Mesothelial cell of epicardium (in vitro differentiated cells): ENCODE measurements around the gene KRTAP2-1. TPM values are rescaled to one million over a fixed set of nuclear protein-coding genes. Genes with fewer than 3 reads are reported as not detected.

Experiments used
- DNase-seq, 2 experiments: peaks; one replicate each; pipeline ENCODE4 v3.0.0; 2021; ENCODE audit warnings: low spot score in 2 of 2; ENCODE audit not compliant: unreplicated experiment in 2 of 2
- H3K27ac Mint-ChIP-seq: 2 replicates; pipeline ENCODE4 v1.8.0; 2021; ENCODE audit warnings: mixed read lengths
- H3K27me3 Mint-ChIP-seq: 2 replicates; pipeline ENCODE4 v1.8.0; 2021; ENCODE audit warnings: low read depth, mixed read lengths
- H3K36me3 Mint-ChIP-seq: 2 replicates; pipeline ENCODE4 v1.8.0; 2021; ENCODE audit warnings: mixed read lengths
- H3K4me1 Mint-ChIP-seq: 2 replicates; pipeline ENCODE4 v1.8.0; 2021; ENCODE audit warnings: mixed read lengths
- H3K4me3 Mint-ChIP-seq: 2 replicates; pipeline ENCODE4 v1.8.0; 2021; ENCODE audit warnings: mild to moderate bottlenecking, moderate library complexity, mixed read lengths
- H3K9me3 Mint-ChIP-seq: 2 replicates; pipeline ENCODE4 v1.8.0; 2021; ENCODE audit warnings: mixed read lengths
- CTCF ChIP-seq: fragments of 200-600 bp; sonication (generic); IDR thresholded peaks from one replicate; pipeline ENCODE4 v1.5.0; 2021; ENCODE audit warnings: antibody characterized with exemption; ENCODE audit not compliant: unreplicated experiment
- total RNA-seq: library from RNA; stranded (reverse); gene quantifications from 3 replicates; pipeline ENCODE4 v1.2.1, GENCODE V29; 2021

Gene KRTAP2-1
- total RNA-seq, 1 donor from 2014 or later: not detected

GRCh38 chr17:41026715-41027471 lies 20.2 kb downstream of the KRTAP2-1 start, which contains the start of gene KRTAP1-5:
TSS of gene KRTAP1-5 (minus strand) at chr17:41027208. CDS start at chr17:41027155, 53 bp downstream.
- Mint-ChIP-seq H3K4me1 (no peaks in the 10 kb centered on the region), H3K9me3 (peaks cover 15% of the 10 kb centered on the region), H3K4me3 (no peak within 1 kb of the TSS), H3K36me3 (no peaks in the 10 kb centered on the region), H3K27me3 (no peaks in the 10 kb centered on the region), H3K27ac (no peak within 1 kb of the TSS)
- TF ChIP-seq CTCF: no peak
- no peak for DNase-seq

GRCh38 chr17:41024697-41025096 lies 22.4 kb downstream of the KRTAP2-1 start:
- H3K36me3 Mint-ChIP-seq: no peaks in the 10 kb centered on the region
- no peak for DNase-seq
- H3K27ac Mint-ChIP-seq: no peak overlapping the region
- H3K4me3 Mint-ChIP-seq: no peak overlapping the region
- no peaks in the 10 kb centered on the region for H3K27me3 Mint-ChIP-seq
- no peaks in the 10 kb centered on the region for H3K4me1 Mint-ChIP-seq
- peaks cover 22% of the 10 kb centered on the region for H3K9me3 Mint-ChIP-seq
- no peak for TF ChIP-seq CTCF

- H3K9me3 Mint-ChIP-seq: peaks cover 28% of the 10 kb centered on the region
- TF ChIP-seq CTCF: no peak
- H3K27me3 Mint-ChIP-seq: no peaks in the 10 kb centered on the region
- H3K36me3 Mint-ChIP-seq: no peaks in the 10 kb centered on the region
- DNase-seq: no peak
- H3K27ac Mint-ChIP-seq: no peak overlapping the region
- H3K4me1 Mint-ChIP-seq: peaks cover 6% of the 10 kb centered on the region
- H3K4me3 Mint-ChIP-seq: no peak overlapping the region
Measured at GRCh38 chr17:41020336-41020735, 26.8 kb downstream of the KRTAP2-1 start.

GRCh38 chr17:41019415-41019814 lies 27.7 kb downstream of the KRTAP2-1 start:
- Mint-ChIP-seq H3K4me1 (peaks cover 6% of the 10 kb centered on the region), H3K4me3 (no peak overlapping the region), H3K27me3 (no peaks in the 10 kb centered on the region), H3K36me3 (no peaks in the 10 kb centered on the region), H3K27ac (no peak overlapping the region), H3K9me3 (peaks cover 28% of the 10 kb centered on the region)
- no peak for DNase-seq
- no peak for TF ChIP-seq CTCF

- Mint-ChIP-seq H3K4me3 (no peak overlapping the region), H3K36me3 (no peaks in the 10 kb centered on the region), H3K27ac (no peak overlapping the region), H3K9me3 (peaks cover 28% of the 10 kb centered on the region), H3K4me1 (peaks cover 8% of the 10 kb centered on the region), H3K27me3 (no peaks in the 10 kb centered on the region)
- TF ChIP-seq CTCF: no peak
- no peak for DNase-seq
Measured at GRCh38 chr17:41018541-41018940, 28.6 kb downstream of the KRTAP2-1 start.
